Measurements from ENCODE around the gene SBK1.
"Not testable (repeated sequence)": the region's sequence is repeated elsewhere in the genome, so short reads cannot be mapped to it uniquely, and the experiment has no call there.

SBK1 gene

GRCh38 chr16:28362600-28362999 lies 70.3 kb downstream of the SBK1 start:
- FAIRE-seq, result not testable (repeated sequence)

- FAIRE-seq, result not testable (repeated sequence)
Measured at GRCh38 chr16:28363408-28363807, 71.1 kb downstream of the SBK1 start, which contains the start of gene NPIPB6. Gene NPIPB6 (minus strand): TSS chr16:28363508. CDS start chr16:28362822, 686 bp downstream.

GRCh38 chr16:28364268-28365173 lies 72.2 kb downstream of the SBK1 start:
- FAIRE-seq, result not testable (repeated sequence)

- not testable (repeated sequence) for FAIRE-seq
Measured at GRCh38 chr16:28367926-28368325, 75.6 kb downstream of the SBK1 start.
